H9 (cell line): ENCODE measurements around the gene ZBED1. TPM values are rescaled to one million over a fixed set of nuclear protein-coding genes. Genes with fewer than 3 reads are reported as not detected.

ENCODE experiments used
- DNase-seq: peaks from one replicate; pipeline ENCODE4 v3.0.0-alpha.2; 2017
- H2AFZ ChIP-seq: one replicate; pipeline ENCODE4 v1.6.1; 2013; ENCODE audit warnings: mild to moderate bottlenecking, low read length, control low read depth, moderate library complexity
- H2AK5ac ChIP-seq: 2 replicates; pipeline ENCODE4 v1.6.1; 2013; ENCODE audit warnings: low read length, control low read depth, mixed read lengths; ENCODE audit not compliant: insufficient read length
- H2BK120ac ChIP-seq: one replicate; pipeline ENCODE4 v1.6.1; 2013; ENCODE audit warnings: low read depth, mild to moderate bottlenecking, low read length, control low read depth, inconsistent platforms; ENCODE audit not compliant: poor library complexity, severe bottlenecking
- H2BK12ac ChIP-seq: 2 replicates; pipeline ENCODE4 v1.6.1; 2013; ENCODE audit warnings: low read length, control low read depth, mixed read lengths, low read depth; ENCODE audit not compliant: insufficient read length
- H2BK15ac ChIP-seq: 2 replicates; pipeline ENCODE4 v1.6.1; 2013; ENCODE audit warnings: low read depth, low read length, control low read depth
- H2BK20ac ChIP-seq: one replicate; pipeline ENCODE4 v1.6.1; 2013; ENCODE audit warnings: low read depth, mild to moderate bottlenecking, low read length, control low read depth, inconsistent platforms; ENCODE audit not compliant: poor library complexity, severe bottlenecking
- H2BK5ac ChIP-seq: 2 replicates; pipeline ENCODE4 v1.6.1; 2013; ENCODE audit warnings: low read length, control low read depth, mixed read lengths; ENCODE audit not compliant: insufficient read length
- H3K14ac ChIP-seq: 2 replicates; pipeline ENCODE4 v1.6.1; 2013; ENCODE audit warnings: low read length, control low read depth; ENCODE audit not compliant: insufficient read depth
- H3K18ac ChIP-seq: 2 replicates; pipeline ENCODE4 v1.6.1; 2013; ENCODE audit warnings: low read depth, mild to moderate bottlenecking, mixed read lengths, low read length, control low read depth; ENCODE audit not compliant: insufficient read length
- H3K23ac ChIP-seq: 2 replicates; pipeline ENCODE4 v1.6.1; 2013; ENCODE audit warnings: low read length, control low read depth, mixed read lengths, low read depth; ENCODE audit not compliant: insufficient read length
- H3K23me2 ChIP-seq: 2 replicates; pipeline ENCODE4 v1.6.1; 2013; ENCODE audit warnings: low read depth, mild to moderate bottlenecking, mixed read lengths, low read length, control low read depth; ENCODE audit not compliant: insufficient read length, poor library complexity, severe bottlenecking
- H3K27ac ChIP-seq: 2 replicates; pipeline ENCODE4 v1.5.1; 2013; ENCODE audit warnings: low read length, control low read depth, mixed read lengths, low read depth; ENCODE audit not compliant: insufficient read length
- H3K27me3 ChIP-seq: 2 replicates; pipeline ENCODE4 v1.6.1; 2013; ENCODE audit warnings: low read length, control low read depth, inconsistent platforms; ENCODE audit not compliant: insufficient read depth
- H3K4ac ChIP-seq: 2 replicates; pipeline ENCODE4 v1.6.1; 2013; ENCODE audit warnings: low read depth, mild to moderate bottlenecking, control low read depth, inconsistent platforms, low read length, moderate library complexity
- H3K4me1 ChIP-seq: 2 replicates; pipeline ENCODE4 v1.6.1; 2013; ENCODE audit warnings: low read length, control low read depth, inconsistent platforms; ENCODE audit not compliant: insufficient read depth
- H3K4me2 ChIP-seq: 2 replicates; pipeline ENCODE4 v1.6.1; 2013; ENCODE audit warnings: low read length, control low read depth, mixed read lengths; ENCODE audit not compliant: insufficient read length, insufficient read depth
- H3K56ac ChIP-seq: 2 replicates; pipeline ENCODE4 v1.6.1; 2013; ENCODE audit warnings: low read depth, mild to moderate bottlenecking, mixed read lengths, low read length, control low read depth; ENCODE audit not compliant: insufficient read length
- H3K79me1 ChIP-seq: 2 replicates; pipeline ENCODE4 v1.6.1; 2013; ENCODE audit warnings: low read depth, mild to moderate bottlenecking, moderate library complexity, low read length, control low read depth, inconsistent platforms; ENCODE audit not compliant: insufficient read depth, poor library complexity, severe bottlenecking
- H3K79me2 ChIP-seq: 2 replicates; pipeline ENCODE4 v1.6.1; 2013; ENCODE audit warnings: low read length, control low read depth, inconsistent platforms; ENCODE audit not compliant: insufficient read depth
- H3K9ac ChIP-seq: 2 replicates; pipeline ENCODE4 v1.6.1; 2013; ENCODE audit warnings: low read length, control low read depth, mixed read lengths; ENCODE audit not compliant: insufficient read length; ENCODE audit errors: extremely low read depth
- H3K9me3 ChIP-seq: one replicate; pipeline ENCODE4 v1.6.1; 2013; ENCODE audit warnings: low read depth, low read length, inconsistent platforms; ENCODE audit not compliant: control insufficient read depth
- H3T11ph ChIP-seq: one replicate; pipeline ENCODE4 v1.6.1; 2013; ENCODE audit warnings: mild to moderate bottlenecking, low read length, control low read depth, inconsistent platforms
- H4K20me1 ChIP-seq: one replicate; pipeline ENCODE4 v1.6.1; 2013; ENCODE audit not compliant: control insufficient read depth, insufficient read length, insufficient read depth
- H4K5ac ChIP-seq: 2 replicates; pipeline ENCODE4 v1.6.1; 2013; ENCODE audit warnings: low read depth, mild to moderate bottlenecking, mixed read lengths, low read length, control low read depth; ENCODE audit not compliant: insufficient read length
- H4K8ac ChIP-seq: replicated peaks from 2 replicates; pipeline ENCODE4 v1.6.1; 2013; ENCODE audit warnings: low read length, control low read depth, mixed read lengths, low read depth; ENCODE audit not compliant: insufficient read length
- H4K91ac ChIP-seq: 2 replicates; pipeline ENCODE4 v1.6.1; 2013; ENCODE audit warnings: low read depth, mild to moderate bottlenecking, moderate library complexity, mixed read lengths, low read length, control low read depth; ENCODE audit not compliant: insufficient read length
- H3K27ac Mint-ChIP-seq, 3 experiments: 2 replicates in 2 of 3; 3 replicates in 1 of 3; pipeline ENCODE4 v1.8.0; 2020 to 2021; ENCODE audit warnings: mixed read lengths in 3 of 3, mild to moderate bottlenecking in 1 of 3, moderate library complexity in 1 of 3
- H3K27me3 Mint-ChIP-seq: 2 replicates; pipeline ENCODE4 v1.8.0; 2021; ENCODE audit warnings: low read depth, mild to moderate bottlenecking, moderate library complexity, mixed read lengths
- H3K36me3 Mint-ChIP-seq, 3 experiments: 2 replicates in 2 of 3; 3 replicates in 1 of 3; pipeline ENCODE4 v1.8.0; 2020 to 2021; ENCODE audit warnings: low read depth in 3 of 3, mixed read lengths in 3 of 3; ENCODE audit not compliant: insufficient read depth in 1 of 3
- H3K4me1 Mint-ChIP-seq, 2 experiments: 2 replicates each; pipeline ENCODE4 v1.8.0; 2020; ENCODE audit warnings: mixed read lengths in 2 of 2
- H3K4me3 Mint-ChIP-seq, 2 experiments: 2 replicates in 1 of 2; 3 replicates in 1 of 2; pipeline ENCODE4 v1.8.0; 2020 to 2021; ENCODE audit warnings: mild to moderate bottlenecking in 2 of 2, mixed read lengths in 2 of 2, moderate library complexity in 1 of 2
- H3K9me3 Mint-ChIP-seq, 2 experiments: 2 replicates in 1 of 2; 3 replicates in 1 of 2; pipeline ENCODE4 v1.8.0; 2020; ENCODE audit warnings: mild to moderate bottlenecking in 2 of 2, mixed read lengths in 2 of 2, moderate library complexity in 1 of 2
- CTCF ChIP-seq: fragments of 200-600 bp; sonication (generic); conservative IDR thresholded peaks from 3 replicates; pipeline ENCODE4 v1.8.0; 2021; ENCODE audit warnings: antibody characterized with exemption, mild to moderate bottlenecking
- WGBS: extraction: QIAGEN DNeasy Blood & Tissue Kit; methylation state at CpG from one replicate; pipeline ENCODE4 v1.1.7; 2013; ENCODE audit warnings: missing lambda C conversion rate, low lambda C conversion rate, mixed read lengths; ENCODE audit not compliant: insufficient read length; ENCODE audit errors: extremely low coverage; 5-methylcytosine and 5-hydroxymethylcytosine counted together
- total RNA-seq: library from RNA; stranded (reverse); gene quantifications from 2 replicates; pipeline ENCODE4 v1.2.1, GENCODE V29; 2021

ZBED1 gene
- total RNA-seq, 1 experiment from 2014 or later: 61.1 TPM

GRCh38 chrX:2450681-2451080 lies 50.1 kb downstream of the ZBED1 start:
- Histone ChIP-seq H3K4me2 (no peak overlapping the region), H2BK20ac (no peak overlapping the region), H2BK5ac (no peak overlapping the region), H2AFZ (no peak overlapping the region), H3K4ac (no peak overlapping the region; the same call in 1 of the 2 replicates), H3K4me1 (no peaks in the 10 kb centered on the region), H2BK15ac (no peak overlapping the region), H4K20me1 (no peaks in the 10 kb centered on the region), H2BK120ac (no peak overlapping the region), H3K14ac (no peak overlapping the region; the same call in 1 of the 2 replicates), H4K8ac (no peak overlapping the region), H3K23me2 (no peaks in the 10 kb centered on the region), H3K18ac (no peak overlapping the region), H4K5ac (no peak overlapping the region), H3K79me2 (peaks cover 2% of the 10 kb centered on the region; the same call in 1 of the 2 replicates), H3T11ph (no peak overlapping the region), H3K56ac (no peak overlapping the region), H2BK12ac (no peak overlapping the region), H3K9ac (no peak overlapping the region), H2AK5ac (no peak overlapping the region), H4K91ac (no peak overlapping the region), H3K23ac (no peak overlapping the region), H3K27ac (no peak overlapping the region), H3K79me1 (no peaks in the 10 kb centered on the region), H3K27me3 (no peaks in the 10 kb centered on the region), H3K9me3 (no peaks in the 10 kb centered on the region)
- Mint-ChIP-seq H3K9me3 (peaks cover 16 to 18% of the 10 kb centered on the region in 2 experiments), H3K4me3 (peak overlapping the region in 1 of 2 experiments; percentile 53; a peak in 2 of 5 replicates), H3K36me3 (peaks cover 31 to 53% (median 39%) of the 10 kb centered on the region in 3 experiments), H3K27me3 (no peaks in the 10 kb centered on the region), H3K27ac (peak overlapping the region; percentile 91 to 97 (median 96)), H3K4me1 (peaks cover 21 to 28% of the 10 kb centered on the region in 2 experiments)
- no peak for TF ChIP-seq CTCF
- DNase-seq: no peak
- WGBS: no CpG with 5 or more reads among the region's 5 CpGs
